ENCODE measurements around the gene RAF1. TPM values are rescaled to one million over a fixed set of nuclear protein-coding genes. Genes with fewer than 3 reads are reported as not detected.

The RAF1 gene
- total RNA-seq, 1 experiment from 2014 or later: 64.3 TPM

GRCh38 chr3:12556690-12557472, 107.0 kb downstream of the RAF1 start, which contains the start of gene MKRN2:
MKRN2 (plus strand) TSS chr3:12557087; CDS start chr3:12557151, 64 bp downstream.
- Histone ChIP-seq H3K4me2 (ENCODE audit: low read length) (peak within 1 kb of the TSS; percentile 85), H3K9me3 (ENCODE audit: control insufficient read depth in 1 of 2, insufficient read depth in 1 of 2, low read depth in 1 of 2, low read length in 2 of 2) (no peaks in the 10 kb centered on the region), H3K79me2 (ENCODE audit: insufficient read depth, low read length) (peaks cover 50% of the 10 kb centered on the region), H3K27ac (ENCODE audit: low read depth, low read length) (peak within 1 kb of the TSS; percentile 77), H3K9me2 (ENCODE audit: insufficient read depth) (no peaks in the 10 kb centered on the region), H3K4me1 (ENCODE audit: control insufficient read depth in 1 of 2, insufficient read depth in 2 of 2, low read length in 2 of 2) (peaks cover 3 to 20% of the 10 kb centered on the region in 2 experiments; a peak in 3 of 4 replicates), H3K36me3 (ENCODE audit: control insufficient read depth in 1 of 2, insufficient read depth in 2 of 2, low read length in 2 of 2) (no peaks in the 10 kb centered on the region), H3K4me3 (replicated peaks in 1 of 2; ENCODE audit: low read depth in 1 of 2, low read length in 2 of 2) (peak within 1 kb of the TSS; percentile 86 to 95), H4K20me1 (ENCODE audit: insufficient read depth) (peaks cover 6% of the 10 kb centered on the region; the same call in 1 of the 2 replicates), H3K9ac (ENCODE audit: low read length) (peak within 1 kb of the TSS; percentile 95), H3K27me3 (ENCODE audit: insufficient read depth, low read length) (no peaks in the 10 kb centered on the region), H2AFZ (ENCODE audit: low read depth, low read length, poor library complexity, severe bottlenecking) (peak within 1 kb of the TSS; percentile 96)
- BruUV-seq (replicated peaks): no TSS peak
- DNase-seq (ENCODE audit: low read depth, low spot score) (peak; percentile 71), ATAC-seq (peak; percentile 96)
- CTCF ChIA-PET: no interaction called here
- POLR2A ChIA-PET: interaction anchor here (0.6 kb wide), 1 partner anchor 11 kb away, joined by 3 read pairs; no protein-coding TSS in a partner anchor
- RAD21 ChIA-PET (ENCODE audit: low non-redundant PET in 1 of 2, low total read pairs in 2 of 2, uncharacterized antibody in 2 of 2, unreplicated experiment in 2 of 2): no interaction called here
- intact Hi-C loops (cut with micrococcal nuclease): loop anchor here (5.0 kb wide), 1 partner anchor 105 kb away; the partner anchor contains the start of gene RAF1
- TF ChIP-seq POLR2AphosphoS5 (IDR thresholded peaks at IDR 0.05; ENCODE audit: low read depth, low read length) (peak; percentile 100), EGR1 (IDR thresholded peaks at IDR 0.05; ENCODE audit: low read depth) (no peak), ZFX (IDR thresholded peaks at IDR 0.05) (peak; percentile 87), ELF1 (IDR thresholded peaks at IDR 0.05; ENCODE audit: borderline replicate concordance, low read depth) (no peak; the same call in 1 of the 2 replicates), EZH2phosphoT487 (IDR thresholded peaks at IDR 0.05; ENCODE audit: borderline replicate concordance) (no peak), RAD21 (IDR thresholded peaks at IDR 0.05; ENCODE audit: low read depth) (no peak), POLR2A (IDR thresholded peaks at IDR 0.05; ENCODE audit: borderline replicate concordance, extremely low read depth, insufficient read depth, insufficient read length) (peak; percentile 96), FOSL1 (IDR thresholded peaks at IDR 0.05; ENCODE audit: low read depth) (peak; percentile 7; the same call in 1 of the 2 replicates), EZH2 (IDR thresholded peaks at IDR 0.05) (no peak), SP1 (IDR thresholded peaks at IDR 0.05; ENCODE audit: low read depth) (peak; percentile 80), YY1 (IDR thresholded peaks at IDR 0.05; ENCODE audit: extremely low read depth, insufficient replicate concordance, low read depth, low read length) (peak; percentile 88), SIN3A (IDR thresholded peaks at IDR 0.05; ENCODE audit: low read depth) (peak; percentile 95), ZNF274 (IDR thresholded peaks at IDR 0.05; ENCODE audit: low read depth, low read length) (no peak), ATF3 (IDR thresholded peaks at IDR 0.05) (no peak), CEBPB (IDR thresholded peaks at IDR 0.05; ENCODE audit: low read depth) (no peak), SRF (IDR thresholded peaks at IDR 0.05; ENCODE audit: low read depth) (no peak; the same call in 1 of the 2 replicates), CBX3 (IDR thresholded peaks at IDR 0.05; ENCODE audit: low read depth) (peak; percentile 95), TCF7L2 (IDR thresholded peaks at IDR 0.05; ENCODE audit: borderline replicate concordance, extremely low read depth, insufficient read depth, insufficient read length) (peak; percentile 79), JUND (IDR thresholded peaks at IDR 0.05) (no peak)
- TF ChIP-seq, protein P1, sequence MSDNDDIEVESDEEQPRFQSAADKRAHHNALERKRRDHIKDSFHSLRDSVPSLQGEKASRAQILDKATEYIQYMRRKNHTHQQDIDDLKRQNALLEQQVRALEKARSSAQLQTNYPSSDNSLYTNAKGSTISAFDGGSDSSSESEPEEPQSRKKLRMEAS (IDR thresholded peaks at IDR 0.05): peak; percentile 88
- TF ChIP-seq, protein P2, sequence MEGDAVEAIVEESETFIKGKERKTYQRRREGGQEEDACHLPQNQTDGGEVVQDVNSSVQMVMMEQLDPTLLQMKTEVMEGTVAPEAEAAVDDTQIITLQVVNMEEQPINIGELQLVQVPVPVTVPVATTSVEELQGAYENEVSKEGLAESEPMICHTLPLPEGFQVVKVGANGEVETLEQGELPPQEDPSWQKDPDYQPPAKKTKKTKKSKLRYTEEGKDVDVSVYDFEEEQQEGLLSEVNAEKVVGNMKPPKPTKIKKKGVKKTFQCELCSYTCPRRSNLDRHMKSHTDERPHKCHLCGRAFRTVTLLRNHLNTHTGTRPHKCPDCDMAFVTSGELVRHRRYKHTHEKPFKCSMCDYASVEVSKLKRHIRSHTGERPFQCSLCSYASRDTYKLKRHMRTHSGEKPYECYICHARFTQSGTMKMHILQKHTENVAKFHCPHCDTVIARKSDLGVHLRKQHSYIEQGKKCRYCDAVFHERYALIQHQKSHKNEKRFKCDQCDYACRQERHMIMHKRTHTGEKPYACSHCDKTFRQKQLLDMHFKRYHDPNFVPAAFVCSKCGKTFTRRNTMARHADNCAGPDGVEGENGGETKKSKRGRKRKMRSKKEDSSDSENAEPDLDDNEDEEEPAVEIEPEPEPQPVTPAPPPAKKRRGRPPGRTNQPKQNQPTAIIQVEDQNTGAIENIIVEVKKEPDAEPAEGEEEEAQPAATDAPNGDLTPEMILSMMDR (IDR thresholded peaks at IDR 0.05 in 2 of 3, conservative IDR thresholded peaks at IDR 0.05 in 1 of 3; ENCODE audit: borderline replicate concordance in 1 of 3, insufficient read depth in 1 of 3, low read depth in 2 of 3, low read length in 2 of 3): no peak
- TF ChIP-seq, protein P3, sequence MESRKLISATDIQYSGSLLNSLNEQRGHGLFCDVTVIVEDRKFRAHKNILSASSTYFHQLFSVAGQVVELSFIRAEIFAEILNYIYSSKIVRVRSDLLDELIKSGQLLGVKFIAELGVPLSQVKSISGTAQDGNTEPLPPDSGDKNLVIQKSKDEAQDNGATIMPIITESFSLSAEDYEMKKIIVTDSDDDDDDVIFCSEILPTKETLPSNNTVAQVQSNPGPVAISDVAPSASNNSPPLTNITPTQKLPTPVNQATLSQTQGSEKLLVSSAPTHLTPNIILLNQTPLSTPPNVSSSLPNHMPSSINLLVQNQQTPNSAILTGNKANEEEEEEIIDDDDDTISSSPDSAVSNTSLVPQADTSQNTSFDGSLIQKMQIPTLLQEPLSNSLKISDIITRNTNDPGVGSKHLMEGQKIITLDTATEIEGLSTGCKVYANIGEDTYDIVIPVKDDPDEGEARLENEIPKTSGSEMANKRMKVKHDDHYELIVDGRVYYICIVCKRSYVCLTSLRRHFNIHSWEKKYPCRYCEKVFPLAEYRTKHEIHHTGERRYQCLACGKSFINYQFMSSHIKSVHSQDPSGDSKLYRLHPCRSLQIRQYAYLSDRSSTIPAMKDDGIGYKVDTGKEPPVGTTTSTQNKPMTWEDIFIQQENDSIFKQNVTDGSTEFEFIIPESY (IDR thresholded peaks at IDR 0.05; ENCODE audit: extremely low read depth, insufficient replicate concordance, low read length): peak; percentile 53
